Chondrocyte (in vitro differentiated cells): ENCODE measurements around the gene HECW1. TPM values are rescaled to one million over a fixed set of nuclear protein-coding genes. Genes with fewer than 3 reads are reported as not detected.

Experiments
- DNase-seq: peaks from one replicate; pipeline ENCODE4 v3.0.0; 2021; ENCODE audit warnings: mixed read lengths, low spot score
- H3K27ac Mint-ChIP-seq: one replicate; pipeline ENCODE4 v1.8.0; 2021; ENCODE audit warnings: mild to moderate bottlenecking, moderate library complexity, mixed read lengths; ENCODE audit not compliant: unreplicated experiment
- H3K27me3 Mint-ChIP-seq: 2 replicates; pipeline ENCODE4 v1.8.0; 2021; ENCODE audit warnings: low read depth, mixed read lengths
- H3K36me3 Mint-ChIP-seq: 2 replicates; pipeline ENCODE4 v1.8.0; 2021; ENCODE audit warnings: low read depth, mixed read lengths
- H3K4me1 Mint-ChIP-seq: 2 replicates; pipeline ENCODE4 v1.8.0; 2021; ENCODE audit warnings: low read depth, mild to moderate bottlenecking, mixed read lengths
- H3K4me3 Mint-ChIP-seq: one replicate; pipeline ENCODE4 v1.8.0; 2021; ENCODE audit warnings: mild to moderate bottlenecking, moderate library complexity, mixed read lengths; ENCODE audit not compliant: unreplicated experiment
- H3K9me3 Mint-ChIP-seq: 2 replicates; pipeline ENCODE4 v1.8.0; 2021; ENCODE audit warnings: low read depth, mixed read lengths
- total RNA-seq: library from RNA; stranded (reverse); gene quantifications from 3 replicates; pipeline ENCODE4 v1.2.1, GENCODE V29; 2021
- TF ChIP-seq, protein P1 (sequence below): fragments of 200-600 bp; sonication (generic); IDR thresholded peaks from 2 replicates; pipeline ENCODE4 v1.5.0; 2021; ENCODE audit warnings: antibody characterized with exemption, mild to moderate bottlenecking, moderate library complexity

The HECW1 gene
- total RNA-seq, 1 donor from 2014 or later, result 1.9 TPM

DNA sequence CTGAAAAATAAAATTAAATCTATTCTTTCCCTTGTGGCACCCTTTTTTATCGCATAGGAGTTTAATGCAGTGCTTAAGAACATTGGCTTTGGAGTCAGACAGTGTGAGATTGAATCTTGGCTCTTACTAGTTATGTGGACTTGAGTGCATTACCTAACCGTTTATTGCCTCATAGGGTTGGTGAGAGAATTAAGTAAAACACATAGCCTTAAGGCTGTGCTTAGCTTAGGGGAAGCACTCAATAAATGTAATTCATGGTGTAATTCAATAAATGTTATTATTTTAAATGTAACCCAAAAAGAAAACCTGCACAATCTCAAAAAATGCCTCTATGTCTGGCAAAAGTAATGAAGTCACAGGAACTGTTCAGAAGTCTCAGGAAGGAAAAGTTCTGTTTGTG, 473.1 kb downstream of the HECW1 start:
- no peak for DNase-seq
- peaks cover 59% of the 10 kb centered on the region for H3K4me1 Mint-ChIP-seq

DNA sequence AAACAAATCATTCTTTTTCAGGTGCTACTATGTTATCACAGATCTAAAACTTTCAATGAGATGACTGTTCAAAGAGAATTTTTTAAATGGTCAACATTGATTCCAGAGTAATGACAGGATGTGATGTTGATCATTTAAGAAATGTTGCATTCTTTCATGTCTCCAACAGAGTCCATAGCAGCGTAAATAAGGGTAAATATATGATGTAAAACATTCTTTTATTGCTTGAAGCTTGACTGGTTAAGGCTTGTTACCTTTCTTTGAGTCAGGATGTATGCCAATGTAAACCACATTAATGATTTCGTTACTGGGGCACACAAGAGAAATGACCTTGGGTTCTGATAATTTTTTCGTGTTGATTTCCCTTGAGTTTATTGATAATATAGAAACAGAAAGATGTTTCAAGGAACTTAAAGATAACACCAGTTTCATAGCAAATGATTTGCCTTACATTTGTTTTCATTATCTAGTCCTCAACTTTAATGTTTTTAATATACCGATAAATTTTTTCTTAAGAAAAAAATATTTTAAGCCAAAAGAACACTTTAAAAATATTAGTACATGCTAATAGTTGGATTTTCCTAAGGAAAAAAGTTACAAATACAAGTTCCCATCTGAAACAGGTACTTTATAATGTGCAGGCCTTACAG, 473.9 kb downstream of the HECW1 start:
- DNase-seq, result no peak
- H3K27me3 Mint-ChIP-seq, result peaks cover 7% of the 10 kb centered on the region

More for the DNA sequence above, 473.1 kb downstream of the HECW1 start:
- H3K9me3 Mint-ChIP-seq, result no peaks in the 10 kb centered on the region
- H3K36me3 Mint-ChIP-seq, result no peaks in the 10 kb centered on the region
- H3K27ac Mint-ChIP-seq, result peak overlapping the region; percentile 87
- peak overlapping the region; percentile 94 for H3K4me3 Mint-ChIP-seq
- TF ChIP-seq, protein P1, sequence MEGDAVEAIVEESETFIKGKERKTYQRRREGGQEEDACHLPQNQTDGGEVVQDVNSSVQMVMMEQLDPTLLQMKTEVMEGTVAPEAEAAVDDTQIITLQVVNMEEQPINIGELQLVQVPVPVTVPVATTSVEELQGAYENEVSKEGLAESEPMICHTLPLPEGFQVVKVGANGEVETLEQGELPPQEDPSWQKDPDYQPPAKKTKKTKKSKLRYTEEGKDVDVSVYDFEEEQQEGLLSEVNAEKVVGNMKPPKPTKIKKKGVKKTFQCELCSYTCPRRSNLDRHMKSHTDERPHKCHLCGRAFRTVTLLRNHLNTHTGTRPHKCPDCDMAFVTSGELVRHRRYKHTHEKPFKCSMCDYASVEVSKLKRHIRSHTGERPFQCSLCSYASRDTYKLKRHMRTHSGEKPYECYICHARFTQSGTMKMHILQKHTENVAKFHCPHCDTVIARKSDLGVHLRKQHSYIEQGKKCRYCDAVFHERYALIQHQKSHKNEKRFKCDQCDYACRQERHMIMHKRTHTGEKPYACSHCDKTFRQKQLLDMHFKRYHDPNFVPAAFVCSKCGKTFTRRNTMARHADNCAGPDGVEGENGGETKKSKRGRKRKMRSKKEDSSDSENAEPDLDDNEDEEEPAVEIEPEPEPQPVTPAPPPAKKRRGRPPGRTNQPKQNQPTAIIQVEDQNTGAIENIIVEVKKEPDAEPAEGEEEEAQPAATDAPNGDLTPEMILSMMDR, result no peak
- peaks cover 12% of the 10 kb centered on the region for H3K27me3 Mint-ChIP-seq

GRCh38 chr7:43588477-43589132, 476.2 kb downstream of the HECW1 start:
- Mint-ChIP-seq H3K4me3 (no peak overlapping the region), H3K27me3 (no peaks in the 10 kb centered on the region), H3K27ac (peak overlapping the region; percentile 29), H3K36me3 (no peaks in the 10 kb centered on the region), H3K9me3 (peaks cover 3% of the 10 kb centered on the region), H3K4me1 (peaks cover 82% of the 10 kb centered on the region)
- no peak for DNase-seq
- TF ChIP-seq, protein P1, result no peak

More for the DNA sequence above, 473.9 kb downstream of the HECW1 start:
- no peaks in the 10 kb centered on the region for H3K9me3 Mint-ChIP-seq
- H3K36me3 Mint-ChIP-seq, result no peaks in the 10 kb centered on the region
- TF ChIP-seq, protein P1, result no peak
- peaks cover 65% of the 10 kb centered on the region for H3K4me1 Mint-ChIP-seq
- H3K27ac Mint-ChIP-seq, result peak overlapping the region; percentile 87
- peak overlapping the region; percentile 94 for H3K4me3 Mint-ChIP-seq

GRCh38 chr7:43589133-43589478, 476.7 kb downstream of the HECW1 start:
- Mint-ChIP-seq H3K4me1 (peaks cover 84% of the 10 kb centered on the region), H3K9me3 (peaks cover 3% of the 10 kb centered on the region), H3K27ac (peak overlapping the region; percentile 29), H3K4me3 (no peak overlapping the region), H3K36me3 (no peaks in the 10 kb centered on the region), H3K27me3 (no peaks in the 10 kb centered on the region)
- TF ChIP-seq, protein P1, result no peak
- DNase-seq, result no peak

DNA sequence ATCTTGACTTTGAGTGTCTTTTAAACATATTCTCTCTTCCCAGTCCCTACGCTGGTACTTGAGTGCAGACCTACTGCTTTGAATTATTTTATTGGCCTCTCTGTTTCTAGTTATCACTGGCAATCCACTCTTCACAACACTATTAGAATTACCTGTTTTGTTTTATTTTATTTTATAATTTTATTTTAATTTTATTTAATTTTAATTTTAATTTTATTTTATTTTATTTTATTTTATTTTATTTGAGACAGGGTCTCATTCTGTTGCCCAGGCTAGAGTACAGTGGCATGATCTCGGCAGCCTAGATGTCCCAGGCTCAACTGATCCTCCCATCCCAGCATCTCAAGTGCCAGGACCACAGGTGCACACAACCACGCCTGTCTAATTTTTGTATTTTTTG, 477.3 kb downstream of the HECW1 start:
- H3K27me3 Mint-ChIP-seq, result no peaks in the 10 kb centered on the region

More for the DNA sequence above, 477.3 kb downstream of the HECW1 start:
- TF ChIP-seq, protein P1, result no peak
- H3K4me1 Mint-ChIP-seq, result peaks cover 84% of the 10 kb centered on the region
- no peak overlapping the region for H3K4me3 Mint-ChIP-seq
- H3K36me3 Mint-ChIP-seq, result no peaks in the 10 kb centered on the region
- peaks cover 3% of the 10 kb centered on the region for H3K9me3 Mint-ChIP-seq
- no peak overlapping the region for H3K27ac Mint-ChIP-seq
- no peak for DNase-seq
